ENCODE data around the gene ALDH5A1.

Gene ALDH5A1

DNA sequence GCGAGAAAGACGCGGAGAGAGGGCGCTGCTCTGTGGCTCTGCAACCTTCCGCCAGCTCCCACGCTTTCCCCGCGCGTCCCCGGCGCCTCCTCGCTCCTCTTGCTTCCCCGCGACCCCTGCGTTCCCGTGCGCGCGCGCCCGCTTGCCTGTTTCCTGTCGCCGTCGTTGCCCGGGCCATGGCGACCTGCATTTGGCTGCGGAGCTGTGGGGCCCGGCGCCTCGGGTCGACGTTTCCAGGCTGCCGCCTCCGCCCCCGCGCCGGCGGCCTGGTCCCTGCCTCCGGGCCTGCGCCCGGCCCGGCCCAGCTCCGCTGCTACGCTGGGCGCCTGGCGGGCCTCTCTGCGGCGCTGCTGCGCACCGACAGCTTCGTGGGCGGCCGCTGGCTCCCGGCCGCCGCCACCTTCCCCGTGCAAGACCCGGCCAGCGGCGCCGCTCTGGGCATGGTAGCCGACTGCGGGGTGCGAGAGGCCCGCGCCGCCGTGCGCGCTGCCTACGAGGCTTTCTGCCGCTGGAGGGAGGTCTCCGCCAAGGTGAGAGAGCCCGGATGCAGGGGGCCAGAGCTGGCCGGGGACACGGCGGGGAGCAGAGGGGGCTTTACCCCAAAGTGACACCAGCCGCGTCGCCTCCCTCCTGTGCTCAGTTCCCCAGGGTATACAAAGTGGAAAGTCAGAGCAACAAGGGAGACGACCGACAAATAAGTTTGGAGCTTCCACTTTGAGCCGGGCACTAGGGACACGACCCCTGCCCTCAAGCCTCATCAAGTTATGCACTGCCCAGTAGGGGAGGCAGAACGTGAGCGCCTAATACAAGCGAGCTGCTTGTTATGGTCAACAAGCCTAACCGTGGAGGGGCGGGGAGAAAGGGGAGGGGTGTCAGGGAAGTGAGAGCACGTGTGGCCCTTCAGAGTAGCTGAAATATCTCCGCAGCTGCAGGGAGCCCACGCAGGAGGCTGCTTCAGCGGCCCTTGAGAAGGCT lies at the start of gene ALDH5A1:
TSS of gene ALDH5A1 (plus strand) at position 149 of the 975 bp plus-strand sequence. CDS start at position 177, 28 bp downstream.
- DNase-seq: no peak

DNA sequence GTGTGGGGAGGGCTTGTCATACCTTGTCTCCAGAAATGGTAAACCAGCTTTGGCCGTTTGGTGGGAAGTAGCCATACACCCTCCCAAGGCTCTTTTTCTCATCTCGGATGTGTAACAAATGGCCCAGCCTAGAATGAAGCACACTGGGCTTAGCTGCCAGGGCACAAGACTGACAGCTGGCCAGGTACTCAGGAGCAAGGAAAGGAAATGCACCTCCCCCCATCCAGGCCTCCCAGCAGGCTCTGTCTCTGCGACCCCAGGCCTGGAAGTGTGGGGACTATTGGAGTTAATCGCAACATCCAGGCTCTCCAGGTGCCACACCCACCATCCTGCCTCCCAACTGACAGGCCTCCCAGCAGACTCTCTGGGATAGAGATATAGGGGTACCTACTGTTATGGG lies 49.1 kb upstream of the ALDH5A1 start:
- DNase-seq: no peak

DNA sequence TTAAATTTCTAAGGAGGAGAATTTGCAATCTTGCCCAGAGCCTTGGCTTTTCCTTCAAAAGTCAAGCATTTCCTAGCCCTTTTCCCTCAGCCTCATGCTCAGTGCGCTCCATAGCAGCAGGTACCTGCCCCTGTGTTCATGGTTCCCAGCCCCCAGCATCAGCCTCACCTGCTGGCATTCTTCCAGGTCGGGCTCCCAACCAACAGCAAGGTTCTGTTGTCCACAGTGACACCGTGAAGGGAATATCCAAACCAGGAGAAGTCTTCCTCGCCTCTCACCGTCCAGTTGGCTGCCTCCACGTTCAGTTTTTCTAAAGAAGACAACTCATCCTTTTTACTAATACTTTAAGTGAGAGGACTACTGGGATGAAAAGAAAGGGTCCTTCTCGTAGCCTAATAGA lies 48.1 kb upstream of the ALDH5A1 start:
- no peak for DNase-seq

DNA sequence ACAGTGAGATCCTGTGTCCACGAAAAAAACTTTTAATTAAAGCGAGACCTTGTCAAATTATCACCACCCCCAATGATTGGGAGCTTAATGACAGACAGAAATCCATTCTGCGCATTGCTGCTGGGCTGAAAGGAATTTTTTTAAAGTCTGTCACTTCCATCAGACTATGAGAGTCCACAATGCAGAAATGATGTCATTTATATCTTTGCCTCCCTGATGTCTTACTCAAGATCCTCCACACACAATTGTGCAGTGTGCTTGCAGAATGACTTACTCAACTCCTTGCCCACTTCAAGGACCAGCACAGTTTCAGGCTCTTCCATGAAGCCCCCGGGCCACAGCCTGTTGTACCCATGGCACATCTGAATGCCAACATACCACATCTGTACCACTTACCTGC lies 46.4 kb upstream of the ALDH5A1 start:
- no peak for DNase-seq

DNA sequence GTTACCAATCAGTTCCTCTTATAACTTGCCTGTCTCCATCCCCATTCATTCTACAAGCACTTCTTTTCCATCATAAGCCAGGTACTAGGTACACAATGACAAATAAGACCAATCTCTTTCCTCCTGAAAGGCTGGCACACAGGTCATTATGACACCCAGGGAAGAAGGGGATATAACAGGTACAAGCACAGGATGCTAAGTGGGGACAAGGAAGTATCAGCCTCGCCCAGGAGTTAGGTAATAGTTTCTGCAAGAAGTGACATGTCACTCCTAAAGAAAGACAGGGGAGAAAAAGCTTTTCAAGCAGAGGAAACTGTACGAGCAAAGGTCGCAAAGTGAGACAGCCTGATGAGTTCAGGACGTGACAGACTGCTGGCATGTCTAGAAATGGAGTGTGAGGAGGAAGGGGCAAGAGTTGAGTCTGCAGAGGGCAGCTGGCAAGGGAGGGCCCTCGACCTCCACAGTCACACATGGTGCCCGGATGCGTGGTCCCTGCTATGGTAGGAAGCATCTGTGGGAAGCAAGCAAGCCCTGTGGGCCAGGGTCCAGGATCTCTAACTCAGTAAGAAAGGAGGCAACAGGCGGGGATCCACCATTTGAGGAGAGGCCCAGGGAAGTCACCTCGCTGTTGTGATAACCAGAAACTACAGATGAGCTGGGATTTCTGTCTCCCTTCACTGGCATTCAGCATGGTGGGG lies 45.8 kb upstream of the ALDH5A1 start:
- no peak for DNase-seq

DNA sequence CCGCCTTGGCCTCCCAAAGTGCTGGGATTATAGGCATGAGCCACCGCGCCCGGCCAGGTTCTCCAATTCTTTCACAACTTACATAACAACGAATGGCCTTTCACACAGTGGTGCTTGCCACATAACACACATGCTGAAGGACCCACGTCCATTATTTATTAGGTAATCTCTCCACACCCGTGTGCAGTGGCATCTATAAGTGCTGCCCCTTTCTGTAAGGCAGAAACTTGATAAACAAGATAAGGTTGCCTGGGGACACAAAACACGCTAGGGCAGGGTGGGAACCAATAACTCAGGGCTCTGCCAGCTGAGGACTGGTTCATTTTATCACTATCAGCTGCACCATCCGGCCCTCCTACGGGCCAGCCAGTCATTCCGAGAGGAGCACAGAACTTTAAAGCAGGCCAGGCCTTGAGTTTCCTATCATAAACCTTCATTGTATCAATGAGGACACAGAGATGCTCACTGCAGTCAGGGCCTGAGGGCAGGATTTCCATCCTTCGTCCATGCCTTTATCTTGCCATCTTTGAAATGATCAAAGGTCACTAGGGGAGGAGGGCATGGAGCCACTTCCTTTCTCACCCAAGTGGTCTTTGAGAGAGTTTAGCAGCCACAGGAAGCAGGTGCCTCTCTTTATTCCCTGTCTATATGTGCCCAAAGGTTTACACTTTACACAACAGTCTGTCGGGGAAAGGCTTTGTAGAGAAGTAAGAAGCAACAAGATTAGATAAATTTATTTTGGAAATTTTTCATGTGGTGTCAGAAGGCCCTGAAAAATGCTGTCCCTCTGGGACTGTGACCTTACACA lies 43.0 kb upstream of the ALDH5A1 start:
- no peak for DNase-seq

DNA sequence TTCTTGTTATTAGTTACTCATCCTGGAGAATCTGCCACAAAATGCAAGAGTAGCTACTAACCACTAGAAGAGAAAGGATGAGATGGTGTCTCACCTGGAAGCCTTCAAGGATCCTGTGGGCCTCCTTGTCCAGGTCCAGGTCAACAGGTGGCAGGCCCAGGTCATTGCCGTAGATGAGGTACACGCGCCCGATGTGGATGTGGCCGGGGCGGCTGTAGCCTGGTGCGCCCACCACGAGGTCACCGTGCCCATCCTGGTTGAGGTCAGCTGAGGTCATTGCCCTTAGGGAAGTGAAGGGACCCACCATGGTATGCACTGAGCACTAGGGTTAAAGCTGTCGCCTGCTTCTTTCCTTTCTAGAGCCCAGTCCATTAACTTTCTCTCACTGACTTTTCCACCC lies 40.8 kb upstream of the ALDH5A1 start:
- no peak for DNase-seq

DNA sequence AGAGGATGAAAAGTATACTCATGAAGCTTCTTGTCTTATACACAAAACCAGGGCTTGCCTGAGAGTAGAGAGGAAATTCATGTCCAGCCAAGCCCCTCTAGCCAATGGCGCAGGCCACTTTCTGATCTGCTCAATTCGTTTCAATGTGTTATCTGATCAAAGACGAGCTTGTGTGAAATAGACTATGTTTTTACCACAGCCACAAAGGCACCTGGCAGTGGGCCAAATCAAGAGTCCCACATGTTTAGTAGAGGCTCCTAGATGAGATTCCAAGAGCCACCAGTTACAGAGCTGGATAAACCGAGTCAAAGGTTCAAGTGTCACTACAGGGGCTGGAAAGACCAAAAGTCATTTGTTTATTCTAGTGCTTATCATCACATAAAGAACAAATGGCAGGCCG lies 40.3 kb upstream of the ALDH5A1 start:
- DNase-seq: no peak

DNA sequence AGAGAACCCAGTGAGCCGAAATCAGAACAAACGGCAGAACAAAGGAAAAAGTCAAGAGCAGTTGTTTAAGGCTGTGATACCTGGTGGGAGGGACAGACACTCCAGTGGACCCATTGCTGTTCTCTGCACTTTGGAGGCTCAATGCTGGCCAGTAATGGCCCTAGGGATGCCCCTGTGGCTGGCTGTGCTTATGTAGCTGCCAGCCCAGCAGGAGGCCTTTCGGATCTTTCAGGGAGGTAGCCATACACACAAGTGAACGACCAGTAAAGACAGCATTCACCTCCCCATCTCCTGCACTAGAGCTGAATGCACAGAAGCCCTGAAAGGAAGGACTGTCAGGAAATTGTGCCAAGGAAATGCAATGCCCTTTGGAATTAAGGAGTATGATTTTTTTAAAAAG lies 39.7 kb upstream of the ALDH5A1 start:
- DNase-seq: no peak

DNA sequence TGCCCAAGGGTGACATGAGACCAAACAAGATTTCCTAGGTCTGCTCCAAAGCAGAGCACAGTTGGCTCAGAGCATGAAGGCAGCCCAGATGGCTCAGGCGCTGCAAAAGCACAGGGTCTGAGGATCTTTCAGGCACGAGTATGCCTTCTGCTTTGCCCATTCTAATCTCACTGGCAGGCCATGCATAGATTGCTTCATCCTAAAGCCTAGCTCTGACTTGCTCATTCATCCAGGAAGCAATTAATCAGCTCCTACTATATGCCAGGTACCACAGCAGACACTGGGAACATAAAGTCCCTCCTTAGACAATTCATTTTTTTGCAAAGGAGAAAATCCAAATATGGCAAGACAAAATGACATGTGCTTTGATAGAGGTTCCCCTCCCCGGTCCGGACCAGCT lies 36.6 kb upstream of the ALDH5A1 start:
- no peak for DNase-seq

DNA sequence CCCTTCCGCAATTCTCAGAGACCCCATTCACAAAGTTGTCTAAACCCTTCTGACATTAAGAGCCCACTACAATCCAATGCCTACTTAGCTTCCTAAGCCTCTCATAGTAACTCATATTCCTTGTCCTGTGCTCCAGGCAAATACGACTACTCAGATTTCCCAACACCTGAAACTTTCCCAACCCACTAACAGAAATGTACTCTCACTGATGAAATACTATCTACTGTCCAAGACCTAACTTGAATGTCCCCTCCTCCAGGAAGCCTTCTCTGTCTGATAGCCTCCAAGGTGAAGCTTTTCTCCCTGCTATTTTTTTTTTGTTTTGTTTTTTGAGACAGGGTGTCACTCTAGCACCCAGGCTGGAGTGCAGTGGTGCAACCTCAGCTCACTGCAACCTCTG lies 35.8 kb upstream of the ALDH5A1 start:
- no peak for DNase-seq

DNA sequence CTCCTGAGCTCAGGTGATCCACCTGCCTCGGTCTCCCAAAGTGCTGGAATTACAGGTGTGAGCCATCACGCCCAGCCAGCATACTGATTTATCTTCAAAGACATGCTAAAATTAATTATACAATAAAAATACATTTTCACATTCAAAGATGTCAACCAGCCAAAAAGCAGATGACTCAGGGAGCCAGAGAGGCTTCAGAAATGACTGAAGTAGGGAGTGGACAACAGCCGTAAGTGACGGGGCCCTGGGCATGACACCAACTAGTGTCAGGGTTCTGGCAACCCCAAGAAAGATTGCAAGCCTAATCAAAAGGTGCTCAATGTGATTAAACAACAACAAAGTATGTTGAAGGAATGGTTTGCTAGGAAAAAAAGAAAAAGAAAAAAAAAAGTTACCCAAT lies 33.8 kb upstream of the ALDH5A1 start:
- no peak for DNase-seq

DNA sequence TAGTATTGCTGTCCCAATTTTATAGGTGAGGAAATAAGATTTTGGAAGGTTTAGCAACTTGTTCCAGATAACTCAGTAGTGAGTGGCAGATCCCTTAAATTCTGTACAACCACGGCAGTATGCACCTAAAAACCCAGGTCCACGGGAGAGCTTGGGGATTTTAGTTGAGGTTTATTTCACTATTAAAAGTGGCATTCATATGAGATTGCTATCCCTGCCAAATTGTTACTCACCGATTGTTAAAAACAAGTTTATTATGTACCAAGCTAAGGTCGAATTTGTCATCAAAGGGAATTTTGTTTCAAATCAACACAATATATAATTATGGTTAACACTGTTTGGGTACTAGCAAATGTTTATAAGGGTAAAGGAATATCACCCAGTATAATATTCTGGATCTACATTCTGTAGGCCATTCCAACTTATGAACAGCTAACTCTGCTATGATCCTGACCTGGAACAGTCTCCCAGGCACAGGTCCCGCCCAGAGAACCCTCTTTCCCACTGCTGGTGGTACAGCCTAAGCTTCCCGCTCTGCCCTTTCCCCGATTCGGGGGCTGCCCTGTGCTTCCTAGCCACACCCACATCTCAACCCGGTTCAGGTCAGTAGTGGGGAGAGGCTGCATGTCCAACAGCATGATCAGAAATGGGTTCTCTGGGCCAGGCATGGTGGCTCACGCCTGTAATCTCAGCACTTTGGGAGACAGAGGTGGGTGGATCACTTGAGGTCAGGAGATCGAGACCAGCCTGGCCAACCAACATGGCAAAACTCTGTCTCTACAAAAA lies 30.3 kb upstream of the ALDH5A1 start:
- no peak for DNase-seq

DNA sequence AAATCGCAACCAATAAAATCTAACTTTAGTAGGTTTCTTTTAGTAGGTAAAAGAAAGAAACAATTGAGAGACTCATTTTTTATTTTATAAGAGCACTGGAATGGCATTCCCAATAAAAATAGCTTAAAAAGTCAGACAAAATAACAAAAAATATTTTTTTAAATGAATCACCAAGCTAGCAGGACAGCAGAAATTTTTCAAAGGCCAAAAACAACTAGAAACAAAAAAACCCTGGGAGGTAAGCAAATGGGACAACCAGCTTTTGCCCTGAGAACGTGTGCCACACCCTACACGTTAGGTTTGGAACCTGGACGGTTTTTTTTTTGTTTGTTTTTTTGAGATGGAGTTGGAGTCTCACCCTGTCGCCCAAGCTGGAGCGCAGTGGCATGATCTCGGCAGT lies 25.0 kb upstream of the ALDH5A1 start:
- DNase-seq: no peak

DNA sequence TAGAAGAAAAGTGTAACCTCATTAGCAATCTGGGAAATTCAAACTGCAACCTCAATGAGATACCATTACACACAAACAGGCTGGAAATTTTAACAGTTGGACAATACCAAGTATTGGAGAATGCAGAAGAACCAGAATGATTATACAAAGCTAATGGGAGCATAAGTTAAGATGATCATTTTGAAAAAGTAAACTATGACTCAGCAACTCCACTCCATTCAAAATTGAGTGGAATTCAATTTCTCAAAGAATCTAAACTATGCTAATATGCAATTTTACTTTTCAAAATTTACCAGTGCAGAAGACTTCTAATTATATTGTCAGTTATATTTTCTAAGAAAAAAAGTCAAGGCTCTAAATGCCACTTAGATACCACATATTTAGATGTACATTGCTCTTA lies 22.6 kb upstream of the ALDH5A1 start:
- no peak for DNase-seq

DNA sequence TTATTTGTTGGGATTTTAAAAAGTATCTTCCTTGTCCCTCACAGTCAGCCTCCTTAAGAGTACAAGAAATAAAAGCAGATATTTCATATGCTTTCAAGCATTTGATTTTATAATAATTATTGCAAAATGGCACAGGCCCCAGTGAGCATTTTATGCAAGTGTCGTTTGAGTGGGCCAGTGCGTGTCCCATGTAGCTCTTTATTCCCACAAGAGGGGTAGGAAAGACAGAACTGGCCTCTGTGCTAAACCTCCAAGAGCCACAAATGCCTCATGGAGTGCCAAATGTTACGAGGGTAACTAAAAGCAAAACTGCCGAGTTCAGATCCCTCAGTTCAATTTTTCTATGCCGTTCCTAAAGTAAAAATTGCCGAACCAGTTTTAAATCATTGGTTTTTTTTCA lies 18.1 kb upstream of the ALDH5A1 start:
- DNase-seq: no peak

DNA sequence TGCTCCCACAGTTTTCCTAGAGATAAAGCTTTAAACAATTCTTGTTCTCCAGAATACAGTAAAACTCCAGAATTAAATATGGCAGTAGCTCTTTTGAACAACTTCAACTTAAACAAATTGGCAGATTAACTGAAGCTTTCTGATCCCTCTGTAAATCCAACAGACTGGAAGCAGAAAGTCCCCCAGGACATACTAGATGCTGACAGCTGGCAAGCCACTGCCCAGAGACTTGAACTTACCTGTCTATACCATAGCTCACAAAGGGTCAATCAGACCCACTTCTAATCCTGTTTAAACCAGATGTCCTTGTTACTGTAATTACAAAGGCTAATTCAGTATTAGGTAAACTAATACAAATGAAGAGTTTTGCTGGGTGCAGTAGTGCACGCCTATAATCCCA lies 17.7 kb upstream of the ALDH5A1 start:
- DNase-seq: no peak

DNA sequence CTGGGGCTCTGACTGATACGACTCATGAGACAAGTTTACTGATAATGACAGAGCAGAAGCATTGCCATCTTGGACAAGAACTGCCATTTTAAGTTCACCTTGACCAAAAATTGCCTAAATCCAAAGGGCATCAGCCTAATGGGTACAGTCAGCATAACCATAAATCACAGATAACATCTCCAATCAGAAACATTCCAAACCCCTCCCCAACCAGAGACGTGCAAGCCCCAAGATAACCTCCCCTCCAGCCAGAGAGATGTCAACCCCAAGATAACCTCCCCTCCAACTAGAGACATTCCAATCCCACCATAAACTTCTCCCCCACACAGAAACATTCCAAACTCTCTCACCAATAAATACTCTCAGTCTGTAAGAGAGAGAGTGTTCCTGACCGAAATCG lies 15.9 kb upstream of the ALDH5A1 start:
- no peak for DNase-seq

DNA sequence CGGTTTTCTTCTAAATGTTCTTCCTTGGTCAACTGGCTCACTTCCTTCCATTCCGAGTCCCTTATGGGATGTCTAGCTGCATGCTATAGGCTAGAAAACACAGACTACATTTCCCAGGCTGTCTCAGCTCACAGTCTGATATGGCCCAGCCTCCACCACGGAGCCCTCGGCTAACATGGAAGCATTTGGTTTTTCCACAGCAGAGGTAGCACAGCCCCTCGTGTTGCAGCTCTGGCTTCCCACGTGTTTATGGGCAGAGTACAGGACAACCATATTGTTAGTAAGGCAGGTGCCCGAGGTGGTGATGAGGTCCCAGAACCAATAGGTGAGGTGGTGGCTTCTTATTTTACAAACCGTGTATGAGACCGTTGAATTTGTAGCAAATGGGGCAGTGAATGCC lies 14.1 kb upstream of the ALDH5A1 start:
- no peak for DNase-seq

DNA sequence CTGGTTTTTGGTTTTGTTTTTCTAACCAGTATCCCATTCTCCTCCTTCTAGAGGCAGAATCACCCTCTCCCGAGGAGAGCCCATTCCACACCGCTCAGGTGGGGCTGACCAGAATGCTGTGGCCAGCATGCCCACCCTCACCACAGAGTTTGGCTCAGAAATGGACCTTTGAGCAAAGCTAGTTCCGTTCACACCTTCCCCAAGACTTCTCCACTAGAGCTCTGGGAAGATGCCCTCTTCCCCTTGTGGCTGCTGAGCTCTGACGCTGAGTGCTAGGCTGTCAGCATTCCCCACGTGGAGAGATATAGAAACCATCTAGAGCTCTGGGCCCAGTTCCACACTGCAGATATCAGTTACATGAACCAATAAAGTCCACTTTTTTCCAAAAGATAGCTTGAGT lies 13.3 kb upstream of the ALDH5A1 start:
- DNase-seq: no peak

DNA sequence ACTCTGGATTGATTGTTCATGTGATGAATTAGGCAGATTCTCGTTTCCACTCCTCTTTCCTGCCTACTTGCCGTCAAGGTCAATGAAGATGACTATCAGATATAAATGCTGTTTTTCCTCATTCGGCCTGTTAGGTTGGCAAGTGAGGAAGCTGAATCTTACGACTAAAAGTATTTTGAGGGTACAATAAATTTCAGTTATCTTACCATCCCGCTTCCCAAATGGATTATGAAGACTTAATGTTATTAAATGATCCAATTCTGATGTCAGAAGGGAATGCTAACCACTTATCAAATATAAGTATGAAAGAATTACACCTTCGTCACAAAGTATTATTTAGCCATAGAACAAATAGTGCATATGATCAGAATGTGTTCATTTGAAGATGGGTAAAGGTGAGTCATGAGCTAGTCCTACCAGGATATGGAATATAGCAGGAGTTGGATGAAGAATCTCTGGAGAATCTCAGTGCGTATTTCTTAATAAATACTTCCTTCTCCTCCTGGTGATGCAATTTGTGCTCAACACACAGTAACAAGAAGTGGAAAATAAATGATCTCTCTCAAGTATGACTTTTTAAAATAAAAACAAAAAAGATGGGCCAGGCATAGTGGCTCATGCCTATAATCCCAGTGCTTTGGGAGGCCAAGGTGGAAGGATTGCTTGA lies 10.0 kb upstream of the ALDH5A1 start:
- no peak for DNase-seq

DNA sequence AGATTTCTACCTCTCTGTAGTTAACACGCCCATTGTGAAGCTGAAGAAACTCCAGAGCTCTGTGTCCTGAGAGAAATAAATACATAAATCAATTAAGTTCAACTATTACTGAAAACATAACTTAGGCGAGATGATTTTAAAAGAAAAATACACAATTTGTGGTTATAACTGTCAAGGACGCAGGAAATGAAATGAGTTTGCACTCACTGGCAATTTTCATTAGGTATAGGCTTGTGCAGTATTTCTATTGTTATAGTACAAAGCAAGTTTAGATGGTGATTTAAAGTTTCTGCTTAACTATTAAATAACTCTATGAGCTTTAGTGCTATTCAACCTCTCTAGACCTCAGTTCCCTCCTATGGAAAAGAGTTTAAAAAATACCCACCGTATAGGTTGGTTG lies 8.7 kb upstream of the ALDH5A1 start:
- no peak for DNase-seq

Measured in NK-92 treated with Interleukin-12 subunit alpha and Interleukin-12 subunit beta, amount 100 ng/mL, for 24 hours (cell line).